ENCODE results near the gene NANOGP8. TPM values are rescaled to one million over a fixed set of nuclear protein-coding genes. Genes with fewer than 3 reads are reported as not detected.

The NANOGP8 gene
- total and polyA plus RNA-seq, 8 donors = not detected

DNA sequence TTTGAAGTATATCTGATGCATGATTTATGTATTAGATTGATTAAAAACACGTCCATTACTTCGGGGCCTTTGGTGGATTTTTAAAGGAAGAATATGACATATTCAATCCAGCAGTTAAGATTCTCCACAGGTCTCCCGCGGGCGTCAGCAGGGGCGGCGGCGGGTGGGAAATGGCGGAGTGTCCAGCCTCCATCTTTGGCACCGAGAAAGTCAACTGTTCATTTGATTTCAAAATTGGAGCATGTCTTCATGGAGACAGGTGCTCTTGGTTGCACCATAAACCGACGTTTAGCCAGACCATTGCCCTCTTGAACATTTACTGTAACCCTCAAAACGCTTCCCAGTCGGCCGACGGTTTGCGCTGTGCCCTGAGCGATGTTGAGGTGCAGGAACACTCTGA is 7.2 kb upstream of the NANOGP8 start:
- intact Hi-C loops (cut with DNase I; ENCODE audit: low total_unique reads) = no loop called here

GRCh38 chr15:35090104-35090807 is 5.2 kb upstream of the NANOGP8 start:
- TF ChIP-seq POLR2AphosphoS5 (IDR thresholded peaks at IDR 0.05) = no peak
- TF ChIP-seq CTCF (IDR thresholded peaks at IDR 0.05) = no peak
- TF ChIP-seq EP300 (IDR thresholded peaks at IDR 0.05) = no peak
- TF ChIP-seq POLR2A (IDR thresholded peaks at IDR 0.05) = no peak
- 60 to 82% (median 63%) methylated on average over 1 of the region's 1 CpG for WGBS, 5 donors
- intact Hi-C loops (cut with DNase I; ENCODE audit: low total_unique reads) = no loop called here
- H3K4me3 ChIP-seq = no peak overlapping the region
- H3K9me3 ChIP-seq = peaks cover 0 to 5% (median 0%) of the 10 kb centered on the region in 4 donors
- DNase-seq = no peak
- no peaks in the 10 kb centered on the region for H3K36me3 ChIP-seq
- no peak overlapping the region for H3K27ac ChIP-seq
- no peaks in the 10 kb centered on the region for H3K4me1 ChIP-seq
- no peaks in the 10 kb centered on the region for H3K27me3 ChIP-seq

More for the DNA sequence above, 7.2 kb upstream of the NANOGP8 start:
- no peaks in the 10 kb centered on the region for H3K27me3 ChIP-seq
- no peak overlapping the region for H3K27ac ChIP-seq
- no peak for DNase-seq
- peaks cover 0 to 5% (median 0%) of the 10 kb centered on the region in 4 donors for H3K9me3 ChIP-seq
- 94 to 97% (median 97%) methylated on average over 18 of the region's 18 CpGs for WGBS, 5 donors
- H3K4me1 ChIP-seq = no peaks in the 10 kb centered on the region
- TF ChIP-seq POLR2AphosphoS5 (IDR thresholded peaks at IDR 0.05) (no peak), CTCF (IDR thresholded peaks at IDR 0.05) (no peak), EP300 (IDR thresholded peaks at IDR 0.05) (no peak), POLR2A (IDR thresholded peaks at IDR 0.05) (no peak)
- H3K4me3 ChIP-seq = no peak overlapping the region
- H3K36me3 ChIP-seq = no peaks in the 10 kb centered on the region

GRCh38 chr15:35089551-35089950 is 4.5 kb upstream of the NANOGP8 start:
- intact Hi-C loops (cut with DNase I; ENCODE audit: low total_unique reads) = no loop called here
- no peak for TF ChIP-seq POLR2AphosphoS5 (IDR thresholded peaks at IDR 0.05)
- TF ChIP-seq EP300 (IDR thresholded peaks at IDR 0.05) = no peak
- TF ChIP-seq CTCF (IDR thresholded peaks at IDR 0.05) = no peak
- TF ChIP-seq POLR2A (IDR thresholded peaks at IDR 0.05) = no peak
- WGBS, 5 donors = 83 to 89% (median 88%) methylated on average over 2 of the region's 2 CpGs
- H3K4me3 ChIP-seq = no peak overlapping the region
- no peaks in the 10 kb centered on the region for H3K27me3 ChIP-seq
- H3K27ac ChIP-seq = no peak overlapping the region
- DNase-seq = no peak
- no peaks in the 10 kb centered on the region for H3K4me1 ChIP-seq
- no peaks in the 10 kb centered on the region for H3K36me3 ChIP-seq
- H3K9me3 ChIP-seq = peaks cover 0 to 5% (median 0%) of the 10 kb centered on the region in 4 donors

DNA sequence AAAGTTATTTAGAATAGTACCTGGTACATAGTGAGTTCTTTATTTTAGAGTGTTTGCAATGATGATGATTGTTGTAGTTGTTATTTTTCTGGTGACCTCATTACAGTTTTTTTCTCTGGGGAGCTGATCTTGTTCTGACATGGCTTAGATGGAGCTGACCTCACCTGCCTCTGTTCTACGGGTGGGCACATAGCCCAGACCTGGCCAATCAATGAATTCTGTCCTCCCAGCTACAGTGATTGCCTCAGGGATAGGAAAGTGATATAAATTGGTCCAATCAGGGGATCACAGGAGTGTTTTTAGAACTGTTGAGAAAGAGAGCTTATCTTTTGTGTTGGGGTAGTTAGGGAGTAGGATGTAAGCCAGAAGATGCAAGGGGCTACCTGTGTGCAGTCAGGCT is 3.2 kb upstream of the NANOGP8 start:
- H3K27me3 ChIP-seq = no peaks in the 10 kb centered on the region
- H3K4me1 ChIP-seq = no peaks in the 10 kb centered on the region
- no peak for DNase-seq
- H3K36me3 ChIP-seq = no peaks in the 10 kb centered on the region
- no peak overlapping the region for H3K27ac ChIP-seq
- no peak overlapping the region for H3K4me3 ChIP-seq
- WGBS, 5 donors = 77 to 90% (median 86%) methylated on average over 1 of the region's 1 CpG
- intact Hi-C loops (cut with DNase I; ENCODE audit: low total_unique reads) = no loop called here
- H3K9me3 ChIP-seq = peaks cover 0 to 5% (median 0%) of the 10 kb centered on the region in 4 donors
- no peak for TF ChIP-seq CTCF (IDR thresholded peaks at IDR 0.05)
- no peak for TF ChIP-seq POLR2AphosphoS5 (IDR thresholded peaks at IDR 0.05)
- TF ChIP-seq EP300 (IDR thresholded peaks at IDR 0.05) = no peak
- TF ChIP-seq POLR2A (IDR thresholded peaks at IDR 0.05) = no peak
